HUES48 (cell line): ENCODE results near the gene BMAL1.

Experiments
- H3K27ac ChIP-seq: one replicate; pipeline ENCODE4 v1.7.0; 2013; ENCODE audit warnings: low read depth, low read length, inconsistent platforms
- H3K27me3 ChIP-seq: 2 replicates; pipeline ENCODE4 v1.6.1; 2013; ENCODE audit warnings: mild to moderate bottlenecking, low read length; ENCODE audit not compliant: control insufficient read depth, insufficient read depth
- H3K36me3 ChIP-seq: 2 replicates; pipeline ENCODE4 v1.6.1; 2013; ENCODE audit warnings: low read length; ENCODE audit not compliant: control insufficient read depth, insufficient read depth
- H3K4me1 ChIP-seq: 2 replicates; pipeline ENCODE4 v1.6.1; 2013; ENCODE audit warnings: mild to moderate bottlenecking, low read length; ENCODE audit not compliant: control insufficient read depth, insufficient read depth
- H3K4me3 ChIP-seq: 2 replicates; pipeline ENCODE4 v1.5.1; 2013; ENCODE audit warnings: mild to moderate bottlenecking, low read depth, low read length
- H3K9ac ChIP-seq: 2 replicates; pipeline ENCODE4 v1.6.1; 2013; ENCODE audit warnings: mild to moderate bottlenecking, low read depth, low read length, moderate library complexity
- H3K9me3 ChIP-seq: 2 replicates; pipeline ENCODE4 v1.6.1; 2013; ENCODE audit warnings: low read length; ENCODE audit not compliant: control insufficient read depth, insufficient read depth

BMAL1 gene

GRCh38 chr11:13343931-13344717 lies 66.5 kb downstream of the BMAL1 start:
- H3K27me3 ChIP-seq = no peaks in the 10 kb centered on the region
- no peaks in the 10 kb centered on the region for H3K4me1 ChIP-seq
- H3K27ac ChIP-seq = no peak overlapping the region
- H3K9ac ChIP-seq = no peak overlapping the region
- H3K9me3 ChIP-seq = no peaks in the 10 kb centered on the region
- no peak overlapping the region for H3K4me3 ChIP-seq
- no peaks in the 10 kb centered on the region for H3K36me3 ChIP-seq

- no peaks in the 10 kb centered on the region for H3K36me3 ChIP-seq
- H3K4me3 ChIP-seq = no peak overlapping the region
- H3K27me3 ChIP-seq = no peaks in the 10 kb centered on the region
- no peaks in the 10 kb centered on the region for H3K4me1 ChIP-seq
- no peaks in the 10 kb centered on the region for H3K9me3 ChIP-seq
- no peak overlapping the region for H3K9ac ChIP-seq
- no peak overlapping the region for H3K27ac ChIP-seq
These were observed 67.2 kb downstream of the BMAL1 start for GRCh38 chr11:13344818-13345217.

DNA sequence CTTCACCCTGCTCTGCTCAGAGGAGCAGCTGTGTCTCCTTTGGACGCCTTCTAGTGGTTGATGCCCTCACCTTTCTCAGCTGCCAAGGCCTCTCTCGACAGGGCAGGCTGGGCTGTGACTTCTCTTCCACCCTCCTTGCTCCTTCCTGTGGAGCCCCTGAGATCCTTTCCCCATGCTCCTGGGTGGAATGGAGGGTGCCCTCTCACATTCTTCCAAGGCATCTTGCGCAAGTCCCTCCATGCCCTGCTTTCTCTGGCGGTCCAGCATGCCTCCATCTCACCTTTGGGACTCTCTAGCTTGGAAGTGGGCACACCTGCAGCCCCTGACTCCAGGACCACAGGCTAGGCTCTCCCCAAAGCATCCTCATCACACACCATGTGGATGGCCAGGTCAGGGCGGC lies 68.9 kb downstream of the BMAL1 start:
- H3K4me1 ChIP-seq = no peaks in the 10 kb centered on the region
- no peaks in the 10 kb centered on the region for H3K9me3 ChIP-seq
- H3K27ac ChIP-seq = no peak overlapping the region
- no peaks in the 10 kb centered on the region for H3K36me3 ChIP-seq
- no peak overlapping the region for H3K4me3 ChIP-seq
- no peak overlapping the region for H3K9ac ChIP-seq
- no peaks in the 10 kb centered on the region for H3K27me3 ChIP-seq

DNA sequence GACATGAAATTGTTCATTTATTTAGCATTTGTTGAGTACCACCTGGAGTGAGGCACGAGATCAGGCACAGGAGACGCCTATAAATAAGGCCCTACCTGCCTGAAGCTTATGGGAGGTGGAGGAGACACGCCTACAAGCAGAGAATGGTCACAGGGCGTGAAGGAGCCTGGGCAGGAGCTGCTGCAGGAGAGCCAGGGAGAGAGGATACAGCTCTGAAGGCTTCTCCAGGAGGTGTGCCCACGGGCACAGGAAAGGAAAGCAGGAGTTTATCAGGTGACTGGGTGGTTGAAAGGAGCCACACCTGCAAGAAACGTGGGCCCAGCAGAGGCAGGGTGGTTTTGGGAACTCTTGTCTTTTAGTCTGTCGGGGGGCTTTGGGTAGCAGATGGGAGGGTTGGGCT lies 70.3 kb downstream of the BMAL1 start:
- H3K4me3 ChIP-seq = no peak overlapping the region
- no peaks in the 10 kb centered on the region for H3K36me3 ChIP-seq
- H3K9me3 ChIP-seq = no peaks in the 10 kb centered on the region
- H3K27me3 ChIP-seq = no peaks in the 10 kb centered on the region
- H3K9ac ChIP-seq = no peak overlapping the region
- H3K4me1 ChIP-seq = no peaks in the 10 kb centered on the region
- H3K27ac ChIP-seq = no peak overlapping the region

- H3K4me1 ChIP-seq = no peaks in the 10 kb centered on the region
- H3K4me3 ChIP-seq = no peak overlapping the region
- H3K27me3 ChIP-seq = no peaks in the 10 kb centered on the region
- no peak overlapping the region for H3K27ac ChIP-seq
- no peaks in the 10 kb centered on the region for H3K9me3 ChIP-seq
- no peaks in the 10 kb centered on the region for H3K36me3 ChIP-seq
- no peak overlapping the region for H3K9ac ChIP-seq
These were observed 70.7 kb downstream of the BMAL1 start for GRCh38 chr11:13348305-13348704.

GRCh38 chr11:13349046-13349445 lies 71.5 kb downstream of the BMAL1 start:
- H3K4me3 ChIP-seq = no peak overlapping the region
- H3K27me3 ChIP-seq = no peaks in the 10 kb centered on the region
- no peaks in the 10 kb centered on the region for H3K36me3 ChIP-seq
- H3K4me1 ChIP-seq = no peaks in the 10 kb centered on the region
- no peak overlapping the region for H3K9ac ChIP-seq
- H3K27ac ChIP-seq = no peak overlapping the region
- H3K9me3 ChIP-seq = no peaks in the 10 kb centered on the region

GRCh38 chr11:13349581-13349980 lies 72.0 kb downstream of the BMAL1 start:
- H3K27me3 ChIP-seq = no peaks in the 10 kb centered on the region
- no peaks in the 10 kb centered on the region for H3K36me3 ChIP-seq
- H3K4me3 ChIP-seq = no peak overlapping the region
- no peak overlapping the region for H3K9ac ChIP-seq
- no peaks in the 10 kb centered on the region for H3K4me1 ChIP-seq
- no peak overlapping the region for H3K27ac ChIP-seq
- no peaks in the 10 kb centered on the region for H3K9me3 ChIP-seq

DNA sequence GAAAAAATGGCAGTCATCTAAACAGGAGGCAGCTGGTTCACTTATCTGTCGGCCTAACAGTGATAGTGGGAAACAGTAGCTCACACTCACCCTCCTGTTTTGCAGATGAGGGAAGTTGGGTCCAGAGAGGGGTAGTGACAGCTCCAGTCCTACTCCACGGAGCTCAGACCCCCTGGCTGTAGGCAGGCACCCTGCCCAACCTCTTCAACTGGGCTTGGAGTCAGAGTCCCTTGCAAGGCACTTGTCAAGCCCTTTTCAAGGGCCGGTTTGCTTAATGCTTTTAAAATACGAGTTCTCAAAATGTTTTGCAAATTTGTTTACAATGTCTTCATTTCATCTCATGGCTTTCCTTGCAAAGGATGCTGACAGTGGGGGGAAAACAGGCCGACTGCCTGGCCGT lies 75.1 kb downstream of the BMAL1 start:
- Histone ChIP-seq H3K27me3 (no peaks in the 10 kb centered on the region), H3K4me1 (no peaks in the 10 kb centered on the region), H3K4me3 (no peak overlapping the region), H3K27ac (no peak overlapping the region), H3K9me3 (no peaks in the 10 kb centered on the region), H3K36me3 (no peaks in the 10 kb centered on the region), H3K9ac (no peak overlapping the region)

DNA sequence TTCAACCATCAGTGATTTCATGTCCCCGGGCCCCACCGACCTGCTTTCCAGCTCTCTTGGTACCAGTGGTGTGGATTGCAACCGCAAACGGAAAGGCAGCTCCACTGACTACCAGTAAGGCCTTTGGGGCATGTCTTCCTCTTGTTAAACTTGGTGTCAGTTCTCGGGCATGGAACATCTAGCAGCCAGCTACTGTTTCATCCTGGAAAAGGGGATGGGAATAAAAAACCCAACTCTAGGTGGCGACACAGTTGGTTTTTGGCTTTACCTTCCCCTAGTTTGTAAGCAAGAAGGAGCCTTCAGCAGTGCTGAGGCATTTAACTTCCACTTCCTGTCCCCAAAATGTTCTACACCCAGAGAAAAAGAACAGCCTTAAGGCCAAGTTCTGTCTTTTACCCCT lies 76.7 kb downstream of the BMAL1 start:
- Histone ChIP-seq H3K9ac (no peak overlapping the region), H3K4me1 (no peaks in the 10 kb centered on the region), H3K27ac (no peak overlapping the region), H3K27me3 (no peaks in the 10 kb centered on the region), H3K9me3 (no peaks in the 10 kb centered on the region), H3K36me3 (no peaks in the 10 kb centered on the region), H3K4me3 (no peak overlapping the region)

DNA sequence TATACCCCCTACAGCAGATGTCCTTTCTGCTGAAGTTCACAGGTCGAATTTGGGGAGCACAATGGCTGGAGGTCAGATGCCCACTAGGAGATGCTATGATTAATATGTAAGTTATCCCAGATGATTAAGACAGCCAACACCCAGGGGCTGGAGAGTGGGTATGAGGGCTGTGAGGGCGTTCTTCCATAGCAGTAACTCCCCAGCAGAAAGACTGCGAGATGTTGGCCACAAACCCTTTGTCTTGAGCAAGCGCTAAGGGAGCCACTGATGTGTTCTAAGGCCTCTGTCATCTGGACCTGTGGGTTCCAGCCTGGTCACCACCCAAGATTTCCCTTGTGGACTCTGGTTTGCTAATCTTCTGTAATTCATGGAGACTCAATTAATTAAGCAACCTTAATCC lies 77.6 kb downstream of the BMAL1 start:
- no peak overlapping the region for H3K9ac ChIP-seq
- no peaks in the 10 kb centered on the region for H3K36me3 ChIP-seq
- H3K4me3 ChIP-seq = no peak overlapping the region

GRCh38 chr11:13357232-13357631 lies 79.6 kb downstream of the BMAL1 start:
- H3K4me1 ChIP-seq = no peaks in the 10 kb centered on the region
- no peaks in the 10 kb centered on the region for H3K36me3 ChIP-seq
- H3K27ac ChIP-seq = no peak overlapping the region
- no peaks in the 10 kb centered on the region for H3K9me3 ChIP-seq
- H3K9ac ChIP-seq = no peak overlapping the region
- no peak overlapping the region for H3K4me3 ChIP-seq
- H3K27me3 ChIP-seq = no peaks in the 10 kb centered on the region

More for the DNA sequence above, 77.6 kb downstream of the BMAL1 start:
- Histone ChIP-seq H3K27me3 (no peaks in the 10 kb centered on the region), H3K4me1 (no peaks in the 10 kb centered on the region), H3K27ac (no peak overlapping the region), H3K9me3 (no peaks in the 10 kb centered on the region)
